HEK293 (cell line): Measurements from ENCODE around the gene MEIOC.

Source experiments
- CTCF ChIA-PET: fragments of 350-600 bp; formaldehyde crosslinking; extraction: SDS; loops from one replicate; lab custom pipeline; 2021; ENCODE audit warnings: antibody characterized with exemption; lab: Yijun Ruan, JAX
- POLR2A ChIA-PET: fragments of 300-600 bp; formaldehyde crosslinking; extraction: SDS; loops from one replicate; lab custom pipeline; 2020; ENCODE audit warnings: antibody characterized with exemption, inconsistent platforms; lab: Yijun Ruan, JAX
- H3K27ac ChIP-seq: fragments of 200-500 bp; sonication (Bioruptor generic); 2 replicates; pipeline ENCODE4 v1.5.1; 2014; ENCODE audit warnings: low read depth, low read length, control low read depth, inconsistent platforms; ENCODE audit errors: extremely low read depth
- H3K36me3 ChIP-seq, 2 experiments: fragments of 200-500 bp in 1 of 2; sonication (Bioruptor generic) in 1 of 2; 1 replicate in 1 of 2; 2 replicates in 1 of 2; pipeline ENCODE4 v1.5.1; 2014 to 2017; ENCODE audit warnings: inconsistent platforms in 2 of 2, low read length in 2 of 2; ENCODE audit not compliant: control insufficient read depth in 2 of 2, insufficient read depth in 1 of 2
- H3K4me1 ChIP-seq: fragments of 200-500 bp; sonication (Bioruptor generic); 2 replicates; pipeline ENCODE4 v1.5.1; 2014; ENCODE audit warnings: mild to moderate bottlenecking, low read length, inconsistent platforms; ENCODE audit not compliant: control insufficient read depth, insufficient read depth
- H3K4me3 ChIP-seq: 2 replicates; pipeline ENCODE4 v1.5.1; 2011; ENCODE audit warnings: low read depth, mild to moderate bottlenecking, control low read depth, low read length, moderate library complexity
- H3K9me3 ChIP-seq: fragments of 200-500 bp; sonication (Bioruptor generic); 2 replicates; pipeline ENCODE4 v1.5.1; 2014; ENCODE audit warnings: low read depth, low read length, inconsistent platforms; ENCODE audit not compliant: control insufficient read depth, insufficient read depth
- EGR2 ChIP-seq: fragments of 450-650 bp; formaldehyde crosslinking; IDR thresholded peaks from 2 replicates; pipeline ENCODE4 v1.5.1; 2016; ENCODE audit warnings: low read depth, missing biosample characterization, missing genetic modification characterization
- KLF8 ChIP-seq: fragments of 450-650 bp; formaldehyde crosslinking; IDR thresholded peaks from 2 replicates; pipeline ENCODE4 v1.5.1; 2016; ENCODE audit warnings: missing biosample characterization, missing genetic modification characterization
- SCRT1 ChIP-seq: fragments of 450-650 bp; formaldehyde crosslinking; IDR thresholded peaks from 2 replicates; pipeline ENCODE4 v1.5.1; 2016; ENCODE audit warnings: missing biosample characterization, missing genetic modification characterization, borderline replicate concordance
- ZFHX2 ChIP-seq: fragments of 450-650 bp; formaldehyde crosslinking; conservative IDR thresholded peaks from 2 replicates; pipeline ENCODE4 v1.5.1; 2016; ENCODE audit warnings: missing biosample characterization, missing genetic modification characterization
- ZFP37 ChIP-seq: fragments of 450-650 bp; formaldehyde crosslinking; IDR thresholded peaks from 2 replicates; pipeline ENCODE4 v1.5.1; 2016; ENCODE audit warnings: missing biosample characterization, missing genetic modification characterization
- ZNF155 ChIP-seq: fragments of 450-650 bp; formaldehyde crosslinking; IDR thresholded peaks from 2 replicates; pipeline ENCODE4 v1.5.1; 2016; ENCODE audit warnings: missing biosample characterization, missing genetic modification characterization
- ZNF239 ChIP-seq: fragments of 450-650 bp; formaldehyde crosslinking; IDR thresholded peaks from 2 replicates; pipeline ENCODE4 v1.5.1; 2016; ENCODE audit warnings: missing biosample characterization, missing genetic modification characterization
- ZNF654 ChIP-seq: fragments of 450-650 bp; formaldehyde crosslinking; IDR thresholded peaks from 2 replicates; pipeline ENCODE4 v1.5.1; 2016; ENCODE audit warnings: low read depth, missing biosample characterization, missing genetic modification characterization
- ZNF747 ChIP-seq: fragments of 450-650 bp; formaldehyde crosslinking; IDR thresholded peaks from 2 replicates; pipeline ENCODE4 v1.5.1; 2016; ENCODE audit warnings: missing biosample characterization, missing genetic modification characterization
- TF ChIP-seq, protein P1 (sequence below): fragments of 450-650 bp; formaldehyde crosslinking; IDR thresholded peaks from 2 replicates; pipeline ENCODE4 v1.5.1; 2016; ENCODE audit warnings: missing biosample characterization, missing genetic modification characterization
- TF ChIP-seq, protein P2 (sequence below): fragments of 450-650 bp; IDR thresholded peaks from 2 replicates; pipeline ENCODE4 v1.5.1; 2018; ENCODE audit warnings: missing biosample characterization, missing genetic modification characterization
- TF ChIP-seq, protein P3 (sequence below): fragments of 450-650 bp; formaldehyde crosslinking; IDR thresholded peaks from 2 replicates; pipeline ENCODE4 v1.5.1; 2017; ENCODE audit warnings: missing biosample characterization, missing genetic modification characterization
- TF ChIP-seq, protein P4 (sequence below): fragments of 450-650 bp; formaldehyde crosslinking; IDR thresholded peaks from 2 replicates; pipeline ENCODE4 v1.5.1; 2016; ENCODE audit warnings: missing biosample characterization, missing genetic modification characterization
- TF ChIP-seq, protein P5 (sequence below): fragments of 450-650 bp; formaldehyde crosslinking; IDR thresholded peaks from 2 replicates; pipeline ENCODE4 v1.5.1; 2016; ENCODE audit warnings: missing biosample characterization, missing genetic modification characterization

The MEIOC gene

DNA sequence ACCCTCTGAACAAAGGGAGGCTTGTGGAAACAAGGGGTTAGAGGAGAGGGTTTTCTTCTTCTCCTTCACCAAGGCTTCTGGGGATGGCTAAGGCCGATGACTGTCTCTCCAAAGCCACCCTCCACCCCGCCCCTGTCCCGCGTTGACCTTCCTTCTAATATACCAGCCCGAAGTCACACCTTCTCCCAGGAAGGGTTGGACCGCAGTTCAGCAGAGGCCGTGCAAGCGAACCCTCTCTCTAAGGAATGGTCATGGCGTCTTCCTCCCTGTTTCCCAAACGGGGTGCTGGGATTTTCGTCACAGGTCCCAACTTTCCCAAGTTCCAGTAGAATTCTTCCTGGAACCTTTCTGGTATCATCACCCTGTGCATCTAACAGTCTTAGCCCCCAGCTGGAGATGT is 49.6 kb upstream of the MEIOC start:
- ChIA-PET POLR2A (no interaction called here), CTCF (interaction anchor here (0.8 to 1.0 kb wide), 2 partner anchors 14 to 17 kb away, joined by 3 read pairs; no protein-coding TSS in a partner anchor)
- no peak for TF ChIP-seq ZNF654 (tag by site-specific recombination)
- TF ChIP-seq, protein P1, sequence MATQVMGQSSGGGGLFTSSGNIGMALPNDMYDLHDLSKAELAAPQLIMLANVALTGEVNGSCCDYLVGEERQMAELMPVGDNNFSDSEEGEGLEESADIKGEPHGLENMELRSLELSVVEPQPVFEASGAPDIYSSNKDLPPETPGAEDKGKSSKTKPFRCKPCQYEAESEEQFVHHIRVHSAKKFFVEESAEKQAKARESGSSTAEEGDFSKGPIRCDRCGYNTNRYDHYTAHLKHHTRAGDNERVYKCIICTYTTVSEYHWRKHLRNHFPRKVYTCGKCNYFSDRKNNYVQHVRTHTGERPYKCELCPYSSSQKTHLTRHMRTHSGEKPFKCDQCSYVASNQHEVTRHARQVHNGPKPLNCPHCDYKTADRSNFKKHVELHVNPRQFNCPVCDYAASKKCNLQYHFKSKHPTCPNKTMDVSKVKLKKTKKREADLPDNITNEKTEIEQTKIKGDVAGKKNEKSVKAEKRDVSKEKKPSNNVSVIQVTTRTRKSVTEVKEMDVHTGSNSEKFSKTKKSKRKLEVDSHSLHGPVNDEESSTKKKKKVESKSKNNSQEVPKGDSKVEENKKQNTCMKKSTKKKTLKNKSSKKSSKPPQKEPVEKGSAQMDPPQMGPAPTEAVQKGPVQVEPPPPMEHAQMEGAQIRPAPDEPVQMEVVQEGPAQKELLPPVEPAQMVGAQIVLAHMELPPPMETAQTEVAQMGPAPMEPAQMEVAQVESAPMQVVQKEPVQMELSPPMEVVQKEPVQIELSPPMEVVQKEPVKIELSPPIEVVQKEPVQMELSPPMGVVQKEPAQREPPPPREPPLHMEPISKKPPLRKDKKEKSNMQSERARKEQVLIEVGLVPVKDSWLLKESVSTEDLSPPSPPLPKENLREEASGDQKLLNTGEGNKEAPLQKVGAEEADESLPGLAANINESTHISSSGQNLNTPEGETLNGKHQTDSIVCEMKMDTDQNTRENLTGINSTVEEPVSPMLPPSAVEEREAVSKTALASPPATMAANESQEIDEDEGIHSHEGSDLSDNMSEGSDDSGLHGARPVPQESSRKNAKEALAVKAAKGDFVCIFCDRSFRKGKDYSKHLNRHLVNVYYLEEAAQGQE (tag by site-specific recombination) = no peak
- TF ChIP-seq ZNF239 = no peak
- TF ChIP-seq, protein P2, sequence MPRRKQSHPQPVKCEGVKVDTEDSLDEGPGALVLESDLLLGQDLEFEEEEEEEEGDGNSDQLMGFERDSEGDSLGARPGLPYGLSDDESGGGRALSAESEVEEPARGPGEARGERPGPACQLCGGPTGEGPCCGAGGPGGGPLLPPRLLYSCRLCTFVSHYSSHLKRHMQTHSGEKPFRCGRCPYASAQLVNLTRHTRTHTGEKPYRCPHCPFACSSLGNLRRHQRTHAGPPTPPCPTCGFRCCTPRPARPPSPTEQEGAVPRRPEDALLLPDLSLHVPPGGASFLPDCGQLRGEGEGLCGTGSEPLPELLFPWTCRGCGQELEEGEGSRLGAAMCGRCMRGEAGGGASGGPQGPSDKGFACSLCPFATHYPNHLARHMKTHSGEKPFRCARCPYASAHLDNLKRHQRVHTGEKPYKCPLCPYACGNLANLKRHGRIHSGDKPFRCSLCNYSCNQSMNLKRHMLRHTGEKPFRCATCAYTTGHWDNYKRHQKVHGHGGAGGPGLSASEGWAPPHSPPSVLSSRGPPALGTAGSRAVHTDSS = no peak
- no peaks in the 10 kb centered on the region for H3K9me3 ChIP-seq
- no peak overlapping the region for H3K27ac ChIP-seq
- peaks cover 3% of the 10 kb centered on the region; the same call in 1 of the 2 replicates for H3K4me1 ChIP-seq
- H3K4me3 ChIP-seq = no peak overlapping the region
- H3K36me3 ChIP-seq = no peaks in the 10 kb centered on the region

DNA sequence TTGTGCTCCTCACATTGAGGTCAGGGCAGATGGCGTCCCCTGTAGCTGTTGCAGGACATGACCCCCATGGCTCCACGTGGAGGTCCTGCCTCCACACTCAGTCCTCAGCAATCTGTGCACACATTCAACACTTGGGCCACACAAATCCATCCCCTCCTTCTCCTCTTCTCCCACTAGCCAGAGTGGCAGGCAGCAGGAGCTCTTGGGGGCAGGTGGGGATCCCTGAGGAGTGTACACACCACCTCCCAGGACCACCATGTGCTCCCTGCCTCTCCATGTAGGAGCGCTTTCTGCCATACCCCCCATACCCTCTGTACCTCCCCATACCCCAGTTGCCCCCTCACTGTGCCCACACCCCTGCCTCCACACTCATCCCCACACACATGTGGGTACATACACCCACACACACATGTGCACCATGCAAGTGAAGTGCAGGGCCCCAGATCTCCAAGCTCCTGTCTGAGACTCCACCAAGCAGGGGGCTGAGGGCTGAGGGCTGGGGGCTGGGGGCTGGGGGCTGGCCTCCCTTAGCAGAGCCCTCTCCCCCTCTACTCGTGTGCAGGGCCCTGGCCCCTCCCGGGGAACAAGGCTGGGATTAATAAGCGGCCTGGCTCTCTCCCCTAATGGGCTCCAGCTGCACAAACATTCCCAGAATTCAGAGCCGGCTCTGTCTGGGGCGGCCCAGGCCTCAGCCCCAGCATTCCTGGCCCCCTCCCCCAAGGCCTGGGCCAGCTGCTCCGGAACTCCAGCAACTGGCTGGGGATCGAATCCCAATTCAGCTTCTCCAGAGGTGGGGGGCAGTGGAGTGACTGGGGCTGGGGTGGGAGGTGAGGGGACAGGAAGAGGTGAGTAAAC is 48.2 kb upstream of the MEIOC start:
- no peak overlapping the region for H3K27ac ChIP-seq
- TF ChIP-seq, protein P3, sequence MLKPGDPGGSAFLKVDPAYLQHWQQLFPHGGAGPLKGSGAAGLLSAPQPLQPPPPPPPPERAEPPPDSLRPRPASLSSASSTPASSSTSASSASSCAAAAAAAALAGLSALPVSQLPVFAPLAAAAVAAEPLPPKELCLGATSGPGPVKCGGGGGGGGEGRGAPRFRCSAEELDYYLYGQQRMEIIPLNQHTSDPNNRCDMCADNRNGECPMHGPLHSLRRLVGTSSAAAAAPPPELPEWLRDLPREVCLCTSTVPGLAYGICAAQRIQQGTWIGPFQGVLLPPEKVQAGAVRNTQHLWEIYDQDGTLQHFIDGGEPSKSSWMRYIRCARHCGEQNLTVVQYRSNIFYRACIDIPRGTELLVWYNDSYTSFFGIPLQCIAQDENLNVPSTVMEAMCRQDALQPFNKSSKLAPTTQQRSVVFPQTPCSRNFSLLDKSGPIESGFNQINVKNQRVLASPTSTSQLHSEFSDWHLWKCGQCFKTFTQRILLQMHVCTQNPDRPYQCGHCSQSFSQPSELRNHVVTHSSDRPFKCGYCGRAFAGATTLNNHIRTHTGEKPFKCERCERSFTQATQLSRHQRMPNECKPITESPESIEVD (tag by site-specific recombination) = no peak
- TF ChIP-seq KLF8 (tag by site-specific recombination) (no peak), SCRT1 (tag by site-specific recombination) (no peak), ZFHX2 (tag by site-specific recombination) (peak; percentile 97), ZNF747 (tag by site-specific recombination) (no peak), EGR2 (tag by site-specific recombination) (peak; percentile 92), ZNF155 (tag by site-specific recombination) (no peak), ZFP37 (tag by site-specific recombination) (no peak)
- TF ChIP-seq, protein P4, sequence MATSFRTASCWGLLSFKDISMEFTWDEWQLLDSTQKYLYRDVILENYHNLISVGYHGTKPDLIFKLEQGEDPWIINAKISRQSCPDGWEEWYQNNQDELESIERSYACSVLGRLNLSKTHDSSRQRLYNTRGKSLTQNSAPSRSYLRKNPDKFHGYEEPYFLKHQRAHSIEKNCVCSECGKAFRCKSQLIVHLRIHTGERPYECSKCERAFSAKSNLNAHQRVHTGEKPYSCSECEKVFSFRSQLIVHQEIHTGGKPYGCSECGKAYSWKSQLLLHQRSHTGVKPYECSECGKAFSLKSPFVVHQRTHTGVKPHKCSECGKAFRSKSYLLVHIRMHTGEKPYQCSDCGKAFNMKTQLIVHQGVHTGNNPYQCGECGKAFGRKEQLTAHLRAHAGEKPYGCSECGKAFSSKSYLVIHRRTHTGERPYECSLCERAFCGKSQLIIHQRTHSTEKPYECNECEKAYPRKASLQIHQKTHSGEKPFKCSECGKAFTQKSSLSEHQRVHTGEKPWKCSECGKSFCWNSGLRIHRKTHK = no peak
- TF ChIP-seq, protein P5, sequence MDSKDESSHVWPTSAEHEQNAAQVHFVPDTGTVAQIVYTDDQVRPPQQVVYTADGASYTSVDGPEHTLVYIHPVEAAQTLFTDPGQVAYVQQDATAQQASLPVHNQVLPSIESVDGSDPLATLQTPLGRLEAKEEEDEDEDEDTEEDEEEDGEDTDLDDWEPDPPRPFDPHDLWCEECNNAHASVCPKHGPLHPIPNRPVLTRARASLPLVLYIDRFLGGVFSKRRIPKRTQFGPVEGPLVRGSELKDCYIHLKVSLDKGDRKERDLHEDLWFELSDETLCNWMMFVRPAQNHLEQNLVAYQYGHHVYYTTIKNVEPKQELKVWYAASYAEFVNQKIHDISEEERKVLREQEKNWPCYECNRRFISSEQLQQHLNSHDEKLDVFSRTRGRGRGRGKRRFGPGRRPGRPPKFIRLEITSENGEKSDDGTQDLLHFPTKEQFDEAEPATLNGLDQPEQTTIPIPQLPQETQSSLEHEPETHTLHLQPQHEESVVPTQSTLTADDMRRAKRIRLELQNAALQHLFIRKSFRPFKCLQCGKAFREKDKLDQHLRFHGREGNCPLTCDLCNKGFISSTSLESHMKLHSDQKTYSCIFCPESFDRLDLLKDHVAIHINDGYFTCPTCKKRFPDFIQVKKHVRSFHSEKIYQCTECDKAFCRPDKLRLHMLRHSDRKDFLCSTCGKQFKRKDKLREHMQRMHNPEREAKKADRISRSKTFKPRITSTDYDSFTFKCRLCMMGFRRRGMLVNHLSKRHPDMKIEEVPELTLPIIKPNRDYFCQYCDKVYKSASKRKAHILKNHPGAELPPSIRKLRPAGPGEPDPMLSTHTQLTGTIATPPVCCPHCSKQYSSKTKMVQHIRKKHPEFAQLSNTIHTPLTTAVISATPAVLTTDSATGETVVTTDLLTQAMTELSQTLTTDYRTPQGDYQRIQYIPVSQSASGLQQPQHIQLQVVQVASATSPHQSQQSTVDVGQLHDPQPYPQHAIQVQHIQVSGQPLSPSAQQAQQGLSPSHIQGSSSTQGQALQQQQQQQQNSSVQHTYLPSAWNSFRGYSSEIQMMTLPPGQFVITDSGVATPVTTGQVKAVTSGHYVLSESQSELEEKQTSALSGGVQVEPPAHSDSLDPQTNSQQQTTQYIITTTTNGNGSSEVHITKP (tag by site-specific recombination) = no peak
- TF ChIP-seq, all 188 proteins: peak for 2
- H3K4me1 ChIP-seq = no peaks in the 10 kb centered on the region; the same call in 1 of the 2 replicates
- CTCF ChIA-PET = interaction anchor here (1.2 kb wide), 1 partner anchor 13 kb away, joined by 3 read pairs; no protein-coding TSS in a partner anchor
- H3K36me3 ChIP-seq = no peaks in the 10 kb centered on the region
- no peaks in the 10 kb centered on the region for H3K9me3 ChIP-seq
- no peak overlapping the region for H3K4me3 ChIP-seq
- POLR2A ChIA-PET = interaction anchor here (0.6 kb wide), 1 partner anchor 386 kb away, joined by 3 read pairs; no protein-coding TSS in a partner anchor
